Tibial artery (tissue), 4 donors: ENCODE data around the gene SH3RF1.

Source experiments
- DNase-seq, 2 donors: peaks; one replicate each; pipeline ENCODE4 v3.0.0-alpha.2; 2019
- H3K27ac ChIP-seq, 2 donors: fragments of 200-600 bp; sonication (generic) in 1 of 2; 1 replicate in 1 of 2; 2 replicates in 1 of 2; pipeline ENCODE4 v1.5.1; 2018 to 2019; ENCODE audit warnings: mild to moderate bottlenecking in 1 of 2
- H3K27me3 ChIP-seq, 2 donors: fragments of 200-600 bp; sonication (generic) in 1 of 2; one replicate each; pipeline versions ENCODE4 v1.5.1 to v1.6.0; 2016 to 2019
- H3K36me3 ChIP-seq, 3 donors: fragments of 200-600 bp; sonication (generic) in 2 of 3; one replicate each; pipeline ENCODE4 v1.5.1; 2016 to 2019; ENCODE audit warnings: mild to moderate bottlenecking in 2 of 3
- H3K4me1 ChIP-seq, 4 donors: fragments of 200-600 bp; sonication (generic) in 2 of 4; 1 replicate in 3 of 4; 2 replicates in 1 of 4; pipeline ENCODE4 v1.5.1; 2016 to 2019
- H3K4me3 ChIP-seq, 2 donors: fragments of 200-600 bp; sonication (generic) in 1 of 2; 1 replicate in 1 of 2; 2 replicates in 1 of 2; pipeline ENCODE4 v1.5.1; 2018 to 2019; ENCODE audit warnings: mild to moderate bottlenecking in 2 of 2
- H3K9me3 ChIP-seq, 3 donors: fragments of 200-600 bp; sonication (generic) in 1 of 3; one replicate each; pipeline ENCODE4 v1.5.1; 2016 to 2019
- CTCF ChIP-seq, 2 experiments: fragments of 200-600 bp in 1 of 2; fragments of 450-650 bp in 1 of 2; IDR thresholded peaks; one replicate each; pipeline ENCODE4 v1.5.1; 2017 to 2019; ENCODE audit warnings: antibody characterized with exemption in 2 of 2, mild to moderate bottlenecking in 1 of 2, moderate library complexity in 1 of 2
- intact Hi-C: fragments of 100-400 bp; cut with DNase I; formaldehyde crosslinking; loops from one replicate; pipeline ENCODE4 v1.15.0; 2023; ENCODE audit warnings: low total_unique reads

SH3RF1 gene

GRCh38 chr4:169119536-169119935, 151.2 kb downstream of the SH3RF1 start:
- TF ChIP-seq CTCF (IDR thresholded peaks at IDR 0.05), result no peak
- H3K36me3 ChIP-seq, result peaks cover 6 to 40% (median 38%) of the 10 kb centered on the region in 3 donors
- no peak overlapping the region for H3K4me3 ChIP-seq
- H3K9me3 ChIP-seq, result no peaks in the 10 kb centered on the region
- intact Hi-C loops, result loop anchor here (10.0 kb wide), 1 partner anchor 155 kb away; the partner anchor contains the start of gene SH3RF1
- no peak overlapping the region for H3K27ac ChIP-seq
- no peaks in the 10 kb centered on the region for H3K27me3 ChIP-seq
- DNase-seq, result no peak
- peaks cover 0 to 15% (median 8%) of the 10 kb centered on the region in 4 donors for H3K4me1 ChIP-seq

GRCh38 chr4:169117591-169118081, 153.1 kb downstream of the SH3RF1 start:
- Histone ChIP-seq H3K4me3 (no peak overlapping the region), H3K27ac (peak overlapping the region; percentile 30 to 54)

GRCh38 chr4:169116270-169116901, 154.4 kb downstream of the SH3RF1 start:
- H3K4me3 ChIP-seq, result no peak overlapping the region
- no peaks in the 10 kb centered on the region for H3K27me3 ChIP-seq
- H3K36me3 ChIP-seq, result peaks cover 11 to 54% (median 36%) of the 10 kb centered on the region in 3 donors
- no peaks in the 10 kb centered on the region for H3K9me3 ChIP-seq
- no peak for DNase-seq
- H3K27ac ChIP-seq, result peak overlapping the region in 1 of 2 donors; percentile 11
- intact Hi-C loops, result loop anchor here (10.0 kb wide), 1 partner anchor 158 kb away; the partner anchor contains the start of gene SH3RF1
- no peak for TF ChIP-seq CTCF (IDR thresholded peaks at IDR 0.05)
- H3K4me1 ChIP-seq, result peaks cover 0 to 15% (median 8%) of the 10 kb centered on the region in 4 donors

More at GRCh38 chr4:169117591-169118081, 153.1 kb downstream of the SH3RF1 start:
- intact Hi-C loops, result loop anchor here (10.0 kb wide), 1 partner anchor 157 kb away; the partner anchor contains the start of gene SH3RF1
- H3K9me3 ChIP-seq, result no peaks in the 10 kb centered on the region
- peaks cover 8 to 52% (median 44%) of the 10 kb centered on the region in 3 donors for H3K36me3 ChIP-seq
- no peak for DNase-seq
- no peak for TF ChIP-seq CTCF (IDR thresholded peaks at IDR 0.05)
- peaks cover 0 to 15% (median 8%) of the 10 kb centered on the region in 4 donors for H3K4me1 ChIP-seq
- no peaks in the 10 kb centered on the region for H3K27me3 ChIP-seq

- peaks cover 11 to 49% (median 31%) of the 10 kb centered on the region in 3 donors for H3K36me3 ChIP-seq
- DNase-seq, result no peak
- H3K27ac ChIP-seq, result no peak overlapping the region
- H3K9me3 ChIP-seq, result no peaks in the 10 kb centered on the region
- no peak overlapping the region for H3K4me3 ChIP-seq
- intact Hi-C loops, result loop anchor here (10.0 kb wide), 1 partner anchor 159 kb away; the partner anchor contains the start of gene SH3RF1
- no peaks in the 10 kb centered on the region for H3K27me3 ChIP-seq
- TF ChIP-seq CTCF (IDR thresholded peaks at IDR 0.05), result no peak
- peaks cover 0 to 15% (median 8%) of the 10 kb centered on the region in 4 donors for H3K4me1 ChIP-seq
Measured at GRCh38 chr4:169115897-169116254, 154.9 kb downstream of the SH3RF1 start.

GRCh38 chr4:169115144-169115896, 155.4 kb downstream of the SH3RF1 start:
- Histone ChIP-seq H3K27ac (no peak overlapping the region), H3K4me3 (no peak overlapping the region), H3K27me3 (no peaks in the 10 kb centered on the region), H3K9me3 (no peaks in the 10 kb centered on the region), H3K4me1 (peaks cover 0 to 15% (median 8%) of the 10 kb centered on the region in 4 donors), H3K36me3 (peaks cover 11 to 53% (median 31%) of the 10 kb centered on the region in 3 donors)
- no peak for DNase-seq
- no peak for TF ChIP-seq CTCF (IDR thresholded peaks at IDR 0.05)
- intact Hi-C loops, result loop anchor here (10.0 kb wide), 1 partner anchor 159 kb away; the partner anchor contains the start of gene SH3RF1
